SHP77 treated with DMSO at 0.1 percent for 48 hours (cell line): ENCODE results near the gene UCP3.

Experiments used
- DNase-seq: peaks from one replicate; lab custom pipeline; 2025; lab: John Stamatoyannopoulos, UW

Gene UCP3

DNA sequence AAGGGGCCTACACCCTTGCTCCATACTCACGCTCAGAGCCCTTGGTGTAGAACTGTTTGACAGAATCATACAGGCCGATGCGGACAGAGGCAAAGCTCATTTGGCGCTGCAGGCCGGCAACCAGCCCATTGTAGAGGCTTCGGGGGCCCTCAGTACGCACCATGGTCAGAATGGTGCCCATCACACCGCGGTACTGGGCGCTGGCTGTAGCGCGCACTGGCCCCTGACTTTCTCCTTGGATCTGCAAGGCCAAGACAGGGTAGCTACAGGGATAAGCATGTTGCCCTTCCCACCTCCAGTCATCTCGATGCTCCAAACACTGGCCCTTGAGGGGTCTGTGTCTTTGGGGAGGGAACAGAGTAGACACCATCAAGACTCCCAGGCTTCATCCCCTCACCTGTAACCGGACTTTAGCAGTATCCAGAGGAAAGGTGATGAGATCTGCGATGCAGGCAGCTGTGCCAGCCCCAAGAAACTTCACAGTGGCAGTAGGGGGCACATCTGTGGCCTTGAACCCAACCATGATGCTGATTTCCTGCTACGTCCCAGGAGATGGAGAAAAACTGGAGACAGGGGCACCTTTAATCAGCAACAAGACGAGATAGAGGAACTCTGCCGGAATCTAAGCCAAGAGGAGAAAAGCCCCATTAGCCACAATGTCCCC is 30.9 kb downstream of the UCP3 start:
- DNase-seq = no peak

DNA sequence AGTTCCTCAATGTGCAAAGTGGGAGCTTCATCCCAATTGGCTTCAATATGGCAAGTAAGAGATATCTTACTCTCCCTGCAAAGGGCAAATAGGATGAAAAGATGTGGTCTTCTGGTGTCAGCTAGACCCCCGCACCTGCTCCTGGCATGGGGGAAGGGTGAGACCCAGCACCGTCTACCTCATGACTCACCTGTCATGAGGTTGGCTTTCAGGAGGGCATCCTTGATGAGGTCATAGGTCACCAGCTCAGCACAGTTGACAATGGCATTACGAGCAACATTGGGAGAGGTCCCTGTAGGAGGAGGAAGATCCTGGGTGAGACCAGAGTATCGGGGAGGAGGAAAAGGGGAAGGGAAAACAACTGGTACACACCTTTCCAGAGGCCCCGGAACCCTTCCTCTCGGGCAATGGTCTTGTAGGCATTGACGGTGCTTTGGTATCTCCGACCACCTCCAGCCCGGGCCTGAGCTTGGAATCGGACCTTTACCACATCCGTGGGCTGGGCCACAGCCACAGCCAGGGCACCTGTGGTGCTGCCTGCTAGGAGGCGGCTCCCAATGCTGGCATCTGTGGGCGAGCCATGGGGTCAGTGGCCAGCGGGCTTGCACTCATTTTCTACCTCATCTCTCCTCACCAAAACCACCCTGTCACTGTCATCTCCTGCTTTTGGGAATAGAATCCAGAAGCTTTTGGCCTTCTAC is 32.3 kb downstream of the UCP3 start:
- no peak for DNase-seq

DNA sequence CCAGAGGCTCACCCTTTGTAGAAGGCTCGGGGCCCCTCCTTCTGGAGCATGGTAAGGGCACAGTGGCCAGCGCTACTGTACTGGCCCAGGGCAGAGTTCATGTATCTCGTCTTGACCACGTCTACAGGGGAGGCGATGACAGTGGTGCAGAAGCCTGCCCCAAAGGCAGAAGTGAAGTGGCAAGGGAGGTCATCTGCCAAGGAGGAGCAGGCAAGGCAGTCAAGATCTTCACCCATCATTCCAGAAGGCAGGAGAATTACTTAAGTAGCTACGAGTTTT is 33.5 kb downstream of the UCP3 start:
- DNase-seq = no peak

DNA sequence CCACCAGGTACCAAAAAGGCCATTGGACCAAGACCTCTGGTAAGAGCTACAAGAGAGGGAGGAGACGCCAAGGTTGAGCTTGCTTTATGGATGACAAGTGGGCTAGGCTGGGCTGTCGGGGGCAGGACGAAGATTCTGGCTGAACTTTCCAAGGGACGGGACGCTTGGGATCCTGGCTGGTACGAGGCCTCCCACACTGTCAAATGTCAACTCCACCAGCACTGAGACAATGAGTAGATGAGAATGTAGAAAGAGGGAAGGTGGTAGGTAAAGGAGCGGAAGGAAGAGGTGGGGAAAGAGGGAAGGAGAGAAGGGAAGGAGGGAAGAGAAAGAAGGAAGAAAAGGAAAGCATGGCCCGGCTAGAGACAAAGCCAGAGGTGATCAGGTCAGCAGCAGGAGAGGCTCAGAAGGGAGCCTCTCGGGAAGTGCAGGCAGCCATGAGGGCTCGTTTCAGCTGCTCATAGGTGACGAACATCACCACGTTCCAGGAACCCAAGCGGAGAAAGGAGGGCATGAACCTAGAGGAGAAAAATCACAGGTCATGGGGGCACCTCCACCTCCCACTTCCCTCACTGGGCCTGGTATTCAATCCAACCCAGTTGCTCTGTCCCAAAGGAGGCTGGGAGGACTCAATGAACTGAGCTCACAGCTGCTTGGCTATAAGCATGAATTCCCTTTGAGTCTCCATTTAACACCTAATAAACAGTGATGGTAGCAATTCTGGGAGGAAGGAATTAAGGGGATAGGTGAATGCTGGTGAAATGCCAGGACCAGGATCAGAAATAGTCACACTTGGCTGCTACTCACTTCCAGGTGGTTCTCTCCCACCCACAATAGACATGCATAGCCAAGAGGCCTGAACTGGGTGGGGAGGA is 34.0 kb downstream of the UCP3 start:
- no peak for DNase-seq

DNA sequence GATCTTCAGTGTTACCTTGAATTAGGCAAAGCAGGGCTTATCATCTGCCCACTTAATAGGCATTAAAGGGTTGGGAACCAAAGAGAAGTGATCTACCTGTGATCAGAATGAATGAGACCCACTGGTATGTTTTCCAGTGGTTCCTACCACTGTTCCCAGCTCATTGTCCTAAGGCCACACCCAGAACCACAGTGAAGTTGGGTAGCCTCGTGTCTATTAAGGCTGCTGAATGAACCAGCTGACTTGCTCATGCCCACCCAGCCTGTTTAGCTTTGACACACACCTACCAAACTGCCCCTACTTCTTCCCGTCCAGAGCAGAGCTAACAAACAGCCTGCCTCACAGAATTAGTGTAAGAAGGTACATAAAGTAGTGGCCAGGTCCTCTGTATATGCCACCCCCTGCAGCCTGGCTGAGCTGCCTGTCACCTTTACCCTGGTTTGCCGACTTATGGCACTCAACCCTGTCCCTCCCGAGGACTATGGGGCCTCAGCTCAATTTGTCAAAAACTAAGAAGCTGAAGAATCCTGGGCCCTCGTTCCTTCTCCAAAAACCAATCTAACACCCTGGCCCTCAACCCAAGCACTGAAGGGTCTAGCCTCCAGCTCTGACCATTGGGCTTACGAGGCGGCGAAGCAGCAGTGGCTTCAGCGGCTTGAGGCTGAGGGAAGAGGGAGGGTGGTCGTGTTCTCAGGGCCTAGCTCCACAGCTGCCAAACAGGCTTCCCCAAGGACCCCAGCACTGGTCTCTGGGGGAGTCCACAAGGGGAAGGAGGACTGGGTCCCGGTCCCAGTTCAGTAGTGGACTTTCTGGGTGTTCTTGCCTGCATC is 36.0 kb downstream of the UCP3 start:
- no peak for DNase-seq

DNA sequence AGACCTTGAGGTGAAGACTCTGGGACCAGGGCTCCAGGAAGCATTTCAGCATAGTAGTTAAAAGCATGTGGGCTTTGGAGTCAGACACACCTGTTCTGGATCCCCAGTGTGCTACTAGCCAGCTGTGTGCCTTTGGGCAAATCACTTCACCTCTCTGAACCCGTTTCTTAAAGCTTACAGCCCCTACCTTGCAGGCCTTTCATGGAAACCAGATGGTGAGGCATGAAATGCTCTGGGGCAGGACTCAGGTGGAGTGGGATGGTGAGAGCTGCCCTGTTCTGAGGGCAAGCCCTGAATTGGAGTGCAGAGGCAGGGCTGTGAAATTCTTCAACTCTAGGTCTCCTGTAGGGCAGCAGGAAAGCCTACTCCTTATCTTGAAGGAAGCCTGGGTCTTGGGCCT is 36.7 kb downstream of the UCP3 start:
- no peak for DNase-seq

DNA sequence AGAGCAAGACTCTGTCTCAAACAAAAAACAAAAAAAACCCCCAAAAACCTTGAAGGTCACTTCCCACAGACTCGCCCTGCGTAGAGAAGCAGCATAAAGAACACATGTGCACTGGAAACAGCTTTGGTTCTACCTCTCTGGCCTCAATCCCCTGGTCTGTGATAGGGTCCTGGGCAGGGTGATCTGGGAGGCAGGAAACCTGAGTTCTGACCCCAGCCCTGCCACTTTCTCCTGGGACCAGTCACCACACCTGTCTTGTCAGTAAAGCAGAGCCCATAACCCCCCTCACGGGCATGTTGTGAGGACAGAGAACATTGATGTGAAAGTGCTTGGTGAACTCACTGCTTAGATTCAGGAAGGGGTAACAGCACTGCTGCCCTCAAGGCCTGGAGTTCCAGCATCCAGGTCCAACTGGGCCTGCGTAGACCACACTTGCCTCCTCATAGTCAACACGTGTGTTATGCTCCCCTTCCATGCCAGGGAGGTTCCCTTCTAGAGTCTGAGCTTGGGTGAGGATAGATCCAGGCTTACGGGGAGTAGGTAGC is 37.6 kb downstream of the UCP3 start:
- no peak for DNase-seq

DNA sequence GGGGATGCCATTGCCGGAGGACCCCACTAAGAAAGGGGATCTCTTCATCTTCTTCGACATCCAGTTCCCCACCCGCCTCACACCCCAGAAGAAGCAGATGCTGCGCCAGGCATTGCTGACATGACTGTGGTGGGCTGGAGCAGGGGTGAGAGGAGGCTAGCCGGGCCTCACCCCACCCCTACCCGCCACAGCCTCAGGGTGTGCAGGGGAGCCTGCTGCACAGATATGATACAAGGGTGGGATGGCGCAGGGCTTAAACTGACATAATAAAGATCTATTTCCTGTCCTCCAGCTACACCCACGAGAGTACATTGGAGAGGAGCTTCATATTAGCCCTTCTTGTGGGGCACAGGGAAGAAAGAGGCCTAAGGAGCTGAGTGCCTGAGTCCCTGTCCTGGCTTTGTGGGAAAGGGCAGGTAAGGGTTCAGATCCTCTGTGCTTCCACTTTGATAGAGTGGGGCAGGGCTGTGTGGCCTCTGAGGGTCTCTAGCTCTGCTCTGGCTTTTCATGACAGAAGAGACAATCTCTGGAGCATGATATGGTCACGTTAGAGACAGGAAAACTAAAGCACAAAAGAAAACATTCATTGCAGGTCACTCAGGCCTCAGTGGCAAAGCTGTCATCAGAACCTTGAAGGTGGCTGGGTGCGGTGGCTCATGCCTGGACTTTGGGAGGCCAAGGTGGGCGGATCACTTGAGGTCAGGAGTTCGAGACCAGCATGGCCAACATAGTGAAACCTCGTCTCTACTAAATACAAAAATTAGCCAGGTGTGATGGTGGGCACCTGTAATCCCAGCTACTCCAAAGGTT is 38.7 kb downstream of the UCP3 start:
- DNase-seq = no peak

DNA sequence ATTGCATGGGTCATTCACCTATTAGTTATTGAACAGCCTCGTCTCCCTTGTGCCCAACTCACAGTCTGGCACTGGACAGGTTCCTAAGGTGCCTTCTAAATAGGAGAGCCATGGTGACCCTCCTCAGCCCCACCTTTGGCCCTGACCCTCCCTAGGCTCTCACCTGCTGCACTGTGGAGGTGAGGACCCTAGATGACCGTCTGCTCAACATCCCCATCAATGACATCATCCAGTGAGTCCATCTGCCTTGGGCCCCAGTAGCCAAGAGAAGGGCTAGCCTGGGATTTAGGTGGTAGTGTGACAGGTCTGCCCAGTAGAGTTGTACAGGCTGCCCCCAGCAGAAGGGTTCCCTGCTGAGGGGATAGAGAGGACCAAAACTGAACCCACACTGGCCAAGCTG is 39.8 kb downstream of the UCP3 start:
- DNase-seq = no peak

DNA sequence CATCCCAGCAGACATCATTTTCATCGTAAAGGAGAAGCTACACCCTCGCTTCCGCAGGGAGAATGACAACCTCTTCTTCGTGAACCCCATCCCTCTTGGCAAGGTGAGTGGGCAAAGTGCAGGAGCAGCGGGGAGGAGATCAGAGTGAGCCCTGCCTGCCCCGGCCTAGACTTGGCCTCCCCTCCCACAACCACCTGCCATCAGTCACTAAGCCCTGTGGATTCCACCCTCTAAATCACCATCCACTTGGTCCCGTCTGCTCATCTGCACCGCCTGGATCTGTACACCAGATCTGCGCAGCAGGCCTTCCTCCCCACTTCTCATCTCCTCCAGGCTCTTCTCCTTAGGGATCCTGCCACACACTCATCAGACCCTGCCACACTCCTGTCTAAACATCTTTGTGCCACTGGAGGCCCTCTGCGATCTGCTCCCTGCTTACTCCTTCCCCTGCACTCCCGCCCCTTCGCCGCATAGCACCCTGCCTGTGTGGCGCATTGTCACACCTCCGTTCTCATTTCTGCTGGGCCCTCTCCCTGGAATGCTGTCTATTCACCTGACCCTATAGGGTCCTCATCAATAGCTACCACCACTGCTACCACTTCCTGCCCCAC is 40.4 kb downstream of the UCP3 start:
- DNase-seq = no peak

DNA sequence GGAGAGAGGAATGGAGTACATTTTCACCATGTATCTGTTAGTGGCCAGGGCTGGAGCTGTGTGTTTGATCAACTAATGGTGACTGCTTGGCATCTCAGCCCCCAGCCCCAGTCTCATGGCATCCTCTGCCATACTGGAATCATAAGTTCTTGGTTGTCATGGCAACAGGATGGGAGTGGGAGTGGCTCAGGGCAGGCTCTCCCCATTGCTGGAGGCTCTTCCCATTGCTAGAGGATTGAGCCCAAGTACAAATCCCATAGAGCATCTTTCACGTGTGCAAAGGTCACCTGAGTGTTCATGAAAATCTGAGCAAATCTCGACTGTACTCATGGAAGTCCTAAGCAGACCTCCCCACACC is 43.1 kb downstream of the UCP3 start:
- no peak for DNase-seq

DNA sequence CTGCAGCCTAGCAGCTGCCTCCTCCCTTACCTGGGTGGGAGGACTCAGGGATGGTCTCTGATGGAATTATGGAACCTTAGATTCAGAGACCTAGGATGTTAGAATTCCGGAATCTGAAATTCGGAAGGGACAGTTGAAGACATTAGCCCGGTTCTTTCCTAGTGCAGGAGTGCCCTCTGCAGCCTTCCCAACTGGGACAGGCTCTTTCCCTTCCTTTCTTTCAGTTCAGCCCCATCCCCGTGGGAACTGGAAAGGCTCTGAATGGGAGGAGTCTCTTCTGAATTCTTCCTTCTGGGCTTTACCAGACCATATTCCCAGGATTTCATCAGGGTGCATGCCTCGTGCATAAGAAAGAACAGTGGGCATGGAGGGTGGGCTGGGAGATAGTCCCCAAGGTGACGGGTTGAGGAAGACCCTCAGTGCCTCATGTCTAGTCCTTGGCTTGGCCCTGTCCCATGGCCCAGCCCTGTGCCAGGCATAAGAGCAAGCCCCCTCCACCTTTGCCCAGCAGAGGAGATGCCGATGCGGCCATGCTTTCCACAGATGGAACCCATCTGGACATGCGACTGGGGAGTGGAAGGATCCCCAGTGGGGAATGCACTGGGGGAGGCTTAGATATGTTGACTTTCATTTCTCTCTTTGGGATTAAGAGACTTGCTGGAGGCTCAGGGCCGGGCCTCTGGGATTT is 43.7 kb downstream of the UCP3 start:
- DNase-seq = no peak

DNA sequence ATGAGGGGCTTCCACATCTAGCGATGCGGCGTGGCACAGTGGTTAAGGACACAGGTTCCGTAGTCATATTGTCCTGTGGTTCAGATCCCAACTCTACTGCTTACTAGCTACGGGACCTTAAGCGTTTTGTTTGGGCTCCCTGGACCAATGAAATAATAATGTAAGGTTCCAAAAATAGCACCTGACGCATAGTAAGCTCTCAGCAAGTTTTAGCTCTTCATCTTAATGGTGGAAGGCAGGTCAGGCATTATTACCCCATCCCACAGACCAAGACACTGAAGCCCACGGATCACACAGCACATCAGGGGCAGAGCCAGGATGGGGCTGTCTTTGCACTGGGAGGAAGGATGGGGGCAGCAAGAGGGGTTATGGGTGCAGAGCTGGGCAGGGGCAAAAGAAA is 45.0 kb downstream of the UCP3 start:
- DNase-seq = no peak

DNA sequence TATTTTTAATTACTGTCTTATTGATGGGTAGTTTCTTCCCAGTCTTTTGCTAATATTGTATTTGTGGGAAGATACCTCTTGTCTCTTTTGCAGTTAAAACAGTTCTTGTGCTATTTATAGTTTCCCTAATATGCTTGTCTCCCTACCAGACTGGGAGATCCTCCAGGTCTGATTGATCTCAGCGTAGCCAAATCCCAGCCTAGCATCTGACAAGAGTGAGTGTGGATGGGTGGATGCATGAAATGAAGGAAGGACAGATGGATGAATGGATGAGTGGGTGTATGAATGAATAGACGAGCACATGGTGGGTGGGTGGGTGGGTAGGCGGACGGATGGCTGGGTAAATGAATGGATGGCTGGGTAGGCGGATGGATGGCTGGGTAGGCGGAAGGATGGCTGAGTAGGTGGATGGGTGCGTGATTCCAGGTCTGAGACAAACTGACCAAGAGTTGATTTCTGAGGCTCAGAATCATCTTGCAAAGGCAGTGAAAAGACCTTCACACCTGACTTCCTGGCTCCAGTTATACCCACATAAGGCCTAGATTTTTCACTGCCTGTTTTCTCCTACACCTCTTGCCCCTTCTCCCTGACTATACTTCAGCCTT is 46.7 kb downstream of the UCP3 start:
- DNase-seq = no peak

DNA sequence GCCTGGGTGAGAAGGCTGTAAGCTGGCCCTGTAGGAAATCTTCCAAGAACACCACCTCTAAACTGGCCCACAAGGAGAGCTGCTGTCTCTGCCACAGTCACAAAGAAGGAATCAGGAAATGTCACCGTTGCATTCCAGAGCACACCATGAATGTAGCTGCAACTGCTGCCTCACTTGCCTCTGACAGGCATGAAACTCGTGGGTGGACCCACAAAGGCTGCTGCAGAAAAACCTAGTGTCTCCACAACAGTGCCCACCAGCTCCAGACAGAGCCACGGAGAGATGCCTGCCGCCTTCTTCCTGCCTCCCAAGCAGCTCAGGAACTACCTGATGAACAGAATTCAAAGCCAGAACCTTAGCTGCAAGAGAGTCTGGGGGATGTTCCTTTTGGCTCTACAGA is 47.6 kb downstream of the UCP3 start:
- no peak for DNase-seq

DNA sequence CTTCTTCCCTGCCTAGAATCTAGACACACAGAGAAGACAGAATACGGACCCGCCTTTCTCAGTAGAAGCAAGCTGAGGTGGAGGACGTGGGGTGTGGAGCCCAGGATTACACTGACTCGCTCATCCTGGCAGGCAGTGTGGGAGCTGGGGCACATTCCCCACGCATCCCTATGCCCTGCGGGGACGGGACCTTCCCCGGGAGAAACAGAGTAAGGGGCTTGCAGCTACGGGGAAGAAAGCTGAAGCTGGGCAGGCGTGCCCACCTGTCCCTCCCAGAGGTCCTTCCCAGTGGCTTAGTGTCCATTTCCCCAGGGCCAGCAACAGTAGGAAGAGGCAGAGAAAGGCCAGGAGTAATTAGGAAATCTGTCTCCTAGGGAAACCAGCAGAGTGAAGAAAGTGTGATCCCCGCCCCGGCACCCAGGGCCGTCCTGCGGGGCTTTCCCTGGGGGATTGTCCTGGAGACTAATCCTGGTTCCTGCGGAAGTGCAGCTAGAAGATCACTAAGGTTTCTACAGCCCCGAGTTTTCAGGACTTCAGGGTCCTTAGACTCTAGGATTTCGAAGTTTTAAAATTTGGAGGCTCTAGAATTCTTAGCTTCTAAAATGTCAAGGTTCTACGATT is 50.3 kb downstream of the UCP3 start:
- DNase-seq = no peak

DNA sequence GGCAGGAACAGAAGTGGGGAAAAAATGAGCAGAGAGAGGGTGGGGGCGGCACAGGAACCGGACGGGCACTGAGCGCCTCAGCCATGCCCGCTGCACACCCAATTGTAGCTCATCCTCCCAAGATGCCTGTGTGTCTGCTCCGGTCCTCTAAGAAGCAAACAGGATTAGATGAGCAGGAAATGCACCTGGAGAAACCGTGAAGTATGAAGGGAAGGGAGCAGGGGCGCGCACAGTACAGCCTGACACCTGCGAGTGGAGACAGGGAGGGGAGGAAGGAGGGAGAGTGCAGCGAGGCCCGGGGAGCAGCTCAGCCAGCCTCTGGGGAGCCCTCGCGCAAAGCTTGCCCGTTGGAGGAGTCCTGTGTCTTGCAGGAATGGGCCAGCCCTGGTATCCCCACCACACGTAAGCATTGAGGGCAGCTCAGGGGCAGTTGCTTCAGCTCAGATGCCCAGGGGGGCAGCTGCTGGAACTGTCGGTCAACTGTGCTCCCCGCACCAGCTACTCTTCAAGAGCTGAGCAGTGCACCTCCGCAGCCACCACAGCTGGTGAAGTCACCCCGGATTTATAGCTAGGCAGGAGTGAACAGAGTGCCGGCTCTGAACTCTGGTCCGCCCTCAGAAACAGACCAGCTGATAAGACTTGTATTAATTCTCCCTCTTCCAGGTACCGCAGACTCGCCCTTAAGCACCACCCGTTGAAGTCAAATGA is 51.1 kb downstream of the UCP3 start:
- DNase-seq = no peak

DNA sequence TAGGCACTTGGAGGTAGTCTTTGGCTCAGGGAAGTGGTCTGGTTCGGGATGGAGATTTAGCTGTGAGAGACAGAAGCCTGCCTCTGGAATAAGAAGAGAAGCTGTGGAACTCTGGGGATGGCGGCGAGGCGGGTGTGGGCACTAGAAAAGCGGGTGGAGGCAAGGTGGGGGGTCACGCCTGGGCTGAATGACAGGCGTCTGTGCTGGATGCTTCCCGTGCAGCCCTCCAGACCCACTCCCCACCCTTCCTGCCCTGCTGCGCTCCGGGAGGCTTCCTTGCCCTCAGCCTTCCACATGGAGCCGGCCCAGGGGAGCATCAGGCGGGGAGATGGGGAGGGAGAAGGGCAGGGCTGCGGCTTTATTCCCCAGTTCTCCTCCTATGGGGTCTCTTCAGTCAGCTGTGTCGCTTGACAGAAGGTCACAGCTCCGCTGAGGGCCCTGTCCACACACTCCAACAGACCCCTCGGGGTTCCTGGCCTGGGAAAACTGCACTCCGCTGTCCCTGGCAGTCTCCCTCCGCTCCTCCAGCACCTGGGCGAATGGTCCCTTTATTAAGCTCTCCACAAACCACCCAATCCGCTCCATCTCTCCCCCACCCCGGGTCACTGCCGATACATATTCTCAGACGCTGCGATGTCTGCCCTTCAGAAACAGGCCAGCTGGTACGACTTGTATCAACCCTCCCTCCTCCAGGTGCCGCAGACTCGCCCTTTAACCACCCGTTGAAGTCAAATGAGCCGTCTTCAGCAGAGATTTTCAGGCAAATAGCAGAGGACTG is 51.8 kb downstream of the UCP3 start:
- DNase-seq = no peak
